Choroid plexus epithelial cell (primary cell): ENCODE measurements around the gene IQCM.

Source experiments
- DNase-seq: peaks from one replicate; pipeline ENCODE4 v3.0.0-alpha.2; 2010; ENCODE audit warnings: low read depth
- H3K4me3 ChIP-seq: 2 replicates; pipeline ENCODE4 v1.5.1; 2011; ENCODE audit warnings: low read depth, mild to moderate bottlenecking, control low read depth, low read length, moderate library complexity
- CTCF ChIP-seq: conservative IDR thresholded peaks from 2 replicates; pipeline ENCODE4 v1.5.1; 2011; ENCODE audit warnings: low read depth, mild to moderate bottlenecking, control low read depth, inconsistent platforms, low read length, moderate library complexity

IQCM gene

GRCh38 chr4:149754526-149754925 is 61.1 kb downstream of the IQCM start:
- no peak for TF ChIP-seq CTCF
- H3K4me3 ChIP-seq = no peak overlapping the region
- peak; percentile 66 for DNase-seq

DNA sequence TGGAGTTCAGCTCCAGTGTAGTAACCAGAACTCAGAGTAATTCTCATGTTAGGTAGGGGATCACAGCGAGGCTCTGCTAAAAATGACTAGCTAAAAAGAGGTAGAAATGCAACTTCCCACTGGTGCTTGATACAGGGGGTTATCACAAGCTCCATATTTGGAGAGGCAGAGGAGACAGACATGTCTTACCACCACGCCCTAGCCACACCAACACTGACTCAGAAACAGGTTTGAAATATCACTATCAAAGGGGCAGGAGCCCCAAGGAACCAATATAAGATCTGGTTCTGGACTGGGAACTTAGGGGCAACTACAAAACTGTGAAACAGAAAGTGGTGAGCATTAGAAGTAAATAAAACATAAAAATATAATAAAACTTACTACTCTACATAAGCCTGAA is 62.9 kb downstream of the IQCM start:
- no peak overlapping the region for H3K4me3 ChIP-seq
- DNase-seq = no peak
- TF ChIP-seq CTCF = no peak

DNA sequence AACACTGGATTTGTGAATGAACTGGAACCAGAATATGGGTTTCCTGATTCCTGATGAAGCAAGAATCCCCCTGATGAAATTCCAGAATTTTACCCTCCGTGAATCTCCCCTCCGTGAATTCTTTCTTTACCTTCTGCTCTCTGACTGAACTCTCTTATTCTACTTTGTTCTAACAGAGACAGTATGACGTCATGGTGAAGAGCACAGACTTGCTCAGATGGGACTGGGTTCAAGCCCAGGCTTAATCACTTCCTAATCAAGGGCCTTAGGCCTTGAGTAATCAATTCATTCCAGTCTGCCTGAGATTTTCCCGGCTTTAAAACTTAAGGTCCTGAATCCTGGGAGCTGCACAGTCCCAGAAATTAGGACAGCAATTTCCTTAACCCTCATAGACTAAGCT is 64.5 kb downstream of the IQCM start:
- DNase-seq = no peak
- TF ChIP-seq CTCF = no peak
- no peak overlapping the region for H3K4me3 ChIP-seq

- H3K4me3 ChIP-seq = no peak overlapping the region
- no peak for TF ChIP-seq CTCF
- DNase-seq = no peak
These were observed 65.9 kb downstream of the IQCM start for GRCh38 chr4:149749784-149750183.

DNA sequence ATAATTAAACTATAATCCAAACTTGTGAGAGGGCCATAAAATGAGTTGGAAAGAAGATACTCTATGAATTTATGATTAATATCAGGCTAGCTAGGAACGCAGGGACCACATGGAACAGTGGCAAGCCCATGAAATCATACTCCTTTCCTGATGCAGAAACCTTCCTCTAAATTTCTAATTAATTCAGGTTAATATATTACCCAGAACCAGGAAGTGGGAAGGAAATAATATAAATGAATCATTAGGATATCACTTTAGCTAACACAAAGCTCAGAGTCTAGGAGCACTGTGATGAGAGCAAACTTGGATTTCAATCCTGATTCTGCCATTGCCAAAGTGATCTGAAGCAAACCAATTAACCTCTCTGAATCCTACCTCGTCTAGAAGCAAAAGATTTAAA is 68.0 kb downstream of the IQCM start:
- H3K4me3 ChIP-seq = no peak overlapping the region
- TF ChIP-seq CTCF = no peak

GRCh38 chr4:149746276-149746675 is 69.4 kb downstream of the IQCM start:
- DNase-seq = no peak
- H3K4me3 ChIP-seq = no peak overlapping the region
- TF ChIP-seq CTCF = no peak

More for the DNA sequence above, 68.0 kb downstream of the IQCM start:
- no peak for DNase-seq

DNA sequence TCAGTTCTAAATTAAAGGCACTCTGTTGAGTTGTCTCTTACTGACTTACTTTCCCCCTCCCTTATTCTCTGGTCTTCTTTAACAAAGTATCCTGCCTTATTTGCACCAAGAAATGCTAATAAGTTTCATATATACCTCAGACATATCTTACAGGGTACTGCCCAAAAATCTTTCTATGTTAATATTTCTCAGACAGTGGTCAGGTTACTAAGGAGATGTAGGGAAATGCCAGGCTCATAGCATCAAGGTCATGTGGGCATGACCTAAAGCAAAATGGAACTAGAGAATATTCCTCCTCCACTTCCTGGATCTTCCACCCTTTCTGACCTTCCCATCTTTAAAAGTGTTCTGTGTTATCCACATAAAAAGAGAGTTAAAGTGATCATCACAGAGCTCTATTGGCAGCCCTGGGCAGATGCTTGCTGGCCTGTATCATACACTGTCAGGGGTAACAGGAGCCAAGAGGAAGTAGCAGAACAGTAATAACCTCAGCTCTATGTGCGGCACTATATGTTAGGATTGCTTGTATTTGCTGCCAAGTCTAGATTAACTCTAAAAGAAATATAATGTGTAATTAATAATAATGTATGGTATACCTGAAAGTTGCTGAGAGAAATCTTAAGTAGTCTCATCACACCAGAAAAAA is 74.3 kb downstream of the IQCM start:
- H3K4me3 ChIP-seq = no peak overlapping the region
- TF ChIP-seq CTCF = no peak
- DNase-seq = no peak
